Body of pancreas (tissue), 4 donors: ENCODE measurements around the gene KCP.

ENCODE experiments used
- POLR2A ChIP-seq, 3 donors: fragments of 450-650 bp; IDR thresholded peaks; one replicate each; pipeline ENCODE4 v1.6.1; 2016; ENCODE audit warnings: antibody characterized with exemption in 3 of 3, mild to moderate bottlenecking in 2 of 3
- TF ChIP-seq, protein P1 (sequence below), 7 experiments: fragments of 450-650 bp in 4 of 7; fragments of 200-600 bp in 3 of 7; sonication (generic) in 3 of 7; IDR thresholded peaks; one replicate each; pipeline ENCODE4 v1.5.1; 2016 to 2019; ENCODE audit warnings: antibody characterized with exemption in 7 of 7

DNA sequence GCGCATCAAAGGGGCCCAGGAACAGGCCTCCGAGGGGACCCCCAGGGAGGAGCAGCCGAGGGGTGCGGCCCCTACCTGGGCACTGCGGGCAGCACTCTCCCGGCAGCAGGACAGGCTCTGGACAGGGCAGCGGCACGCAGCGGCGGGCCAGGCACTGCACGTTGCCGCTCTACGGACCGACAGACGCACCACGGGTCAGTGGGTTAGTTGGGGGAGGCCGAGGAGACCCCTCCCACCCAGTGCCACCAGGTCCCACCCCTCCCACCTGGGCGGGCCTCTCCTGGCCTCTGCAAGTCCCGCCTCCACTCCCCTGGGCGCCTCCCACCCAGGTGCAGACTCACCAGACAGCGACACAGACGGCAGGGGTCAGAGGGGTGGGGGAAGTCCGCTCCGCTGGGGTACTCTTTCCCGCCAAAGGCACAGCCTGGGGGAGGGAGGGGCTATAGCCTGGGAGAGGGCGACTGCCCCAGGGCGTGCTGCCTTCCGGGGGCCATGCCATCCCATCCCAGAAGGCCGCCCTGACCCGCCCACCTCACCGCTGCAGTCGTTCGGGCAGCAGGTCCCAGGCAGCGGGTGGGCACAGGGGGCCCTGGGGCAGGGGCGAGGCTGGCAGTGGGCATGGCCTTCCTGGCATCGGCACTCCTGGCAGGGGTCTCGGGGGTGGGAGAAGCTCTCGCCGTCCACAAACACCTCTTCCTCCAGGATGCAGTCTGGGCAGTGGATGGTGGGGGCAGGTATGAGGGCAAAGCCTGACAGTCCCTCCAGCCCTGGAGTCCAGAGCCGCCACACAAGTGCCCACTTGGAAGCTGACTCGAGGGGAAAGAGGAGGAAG lies 19.2 kb downstream of the KCP start:
- TF ChIP-seq POLR2A (IDR thresholded peaks at IDR 0.05), result no peak
- TF ChIP-seq, protein P1, sequence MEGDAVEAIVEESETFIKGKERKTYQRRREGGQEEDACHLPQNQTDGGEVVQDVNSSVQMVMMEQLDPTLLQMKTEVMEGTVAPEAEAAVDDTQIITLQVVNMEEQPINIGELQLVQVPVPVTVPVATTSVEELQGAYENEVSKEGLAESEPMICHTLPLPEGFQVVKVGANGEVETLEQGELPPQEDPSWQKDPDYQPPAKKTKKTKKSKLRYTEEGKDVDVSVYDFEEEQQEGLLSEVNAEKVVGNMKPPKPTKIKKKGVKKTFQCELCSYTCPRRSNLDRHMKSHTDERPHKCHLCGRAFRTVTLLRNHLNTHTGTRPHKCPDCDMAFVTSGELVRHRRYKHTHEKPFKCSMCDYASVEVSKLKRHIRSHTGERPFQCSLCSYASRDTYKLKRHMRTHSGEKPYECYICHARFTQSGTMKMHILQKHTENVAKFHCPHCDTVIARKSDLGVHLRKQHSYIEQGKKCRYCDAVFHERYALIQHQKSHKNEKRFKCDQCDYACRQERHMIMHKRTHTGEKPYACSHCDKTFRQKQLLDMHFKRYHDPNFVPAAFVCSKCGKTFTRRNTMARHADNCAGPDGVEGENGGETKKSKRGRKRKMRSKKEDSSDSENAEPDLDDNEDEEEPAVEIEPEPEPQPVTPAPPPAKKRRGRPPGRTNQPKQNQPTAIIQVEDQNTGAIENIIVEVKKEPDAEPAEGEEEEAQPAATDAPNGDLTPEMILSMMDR (IDR thresholded peaks at IDR 0.05), result peak in 1 of 7 experiments; percentile 4
